Sigmoid colon (tissue), 4 donors: Measurements from ENCODE around the gene CNOT6.

ENCODE experiments used
- EP300 ChIP-seq, 4 donors: sonication (generic); formaldehyde crosslinking; IDR thresholded peaks; one replicate each; pipeline ENCODE4 v1.6.1; 2017; ENCODE audit warnings: antibody characterized with exemption in 4 of 4
- POLR2A ChIP-seq, 2 donors: fragments of 450-650 bp; IDR thresholded peaks; one replicate each; pipeline ENCODE4 v1.6.1; 2016; ENCODE audit warnings: antibody characterized with exemption in 2 of 2, mild to moderate bottlenecking in 2 of 2, moderate library complexity in 2 of 2
- POLR2AphosphoS5 ChIP-seq, 4 donors: sonication (generic); formaldehyde crosslinking; IDR thresholded peaks; one replicate each; pipeline ENCODE4 v1.6.1; 2017; ENCODE audit warnings: antibody characterized with exemption in 4 of 4
- TF ChIP-seq, protein P1 (sequence below), 4 experiments: fragments of 450-650 bp in 3 of 4; fragments of 200-600 bp in 1 of 4; IDR thresholded peaks; one replicate each; pipeline ENCODE4 v1.5.1; 2016 to 2019; ENCODE audit warnings: antibody characterized with exemption in 4 of 4, mild to moderate bottlenecking in 3 of 4, moderate library complexity in 2 of 4

DNA sequence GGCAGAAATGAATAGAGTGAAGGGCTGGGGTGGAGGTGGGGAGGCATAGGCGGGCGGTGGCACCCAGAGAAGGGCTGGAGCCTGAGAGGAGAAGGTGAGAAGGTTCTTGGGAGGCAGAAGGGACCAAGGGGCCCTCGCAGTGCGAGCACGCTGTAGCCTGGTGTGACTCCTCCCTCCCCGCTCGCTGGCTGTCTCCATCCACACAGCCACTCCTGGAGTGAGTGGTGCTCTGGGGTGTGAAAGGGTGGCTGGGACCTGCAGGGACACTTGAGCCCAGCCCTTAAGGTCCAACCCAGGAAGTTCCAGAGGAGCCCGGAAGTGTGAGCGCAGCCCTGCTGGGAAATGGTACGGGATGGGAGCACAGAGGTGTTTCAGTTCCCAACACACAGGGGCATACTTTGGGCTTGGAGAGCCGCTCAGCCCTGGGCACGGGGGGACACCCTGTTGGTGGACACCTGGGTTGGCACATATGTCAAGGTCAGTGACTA lies 106.4 kb downstream of the CNOT6 start:
- TF ChIP-seq, protein P1, sequence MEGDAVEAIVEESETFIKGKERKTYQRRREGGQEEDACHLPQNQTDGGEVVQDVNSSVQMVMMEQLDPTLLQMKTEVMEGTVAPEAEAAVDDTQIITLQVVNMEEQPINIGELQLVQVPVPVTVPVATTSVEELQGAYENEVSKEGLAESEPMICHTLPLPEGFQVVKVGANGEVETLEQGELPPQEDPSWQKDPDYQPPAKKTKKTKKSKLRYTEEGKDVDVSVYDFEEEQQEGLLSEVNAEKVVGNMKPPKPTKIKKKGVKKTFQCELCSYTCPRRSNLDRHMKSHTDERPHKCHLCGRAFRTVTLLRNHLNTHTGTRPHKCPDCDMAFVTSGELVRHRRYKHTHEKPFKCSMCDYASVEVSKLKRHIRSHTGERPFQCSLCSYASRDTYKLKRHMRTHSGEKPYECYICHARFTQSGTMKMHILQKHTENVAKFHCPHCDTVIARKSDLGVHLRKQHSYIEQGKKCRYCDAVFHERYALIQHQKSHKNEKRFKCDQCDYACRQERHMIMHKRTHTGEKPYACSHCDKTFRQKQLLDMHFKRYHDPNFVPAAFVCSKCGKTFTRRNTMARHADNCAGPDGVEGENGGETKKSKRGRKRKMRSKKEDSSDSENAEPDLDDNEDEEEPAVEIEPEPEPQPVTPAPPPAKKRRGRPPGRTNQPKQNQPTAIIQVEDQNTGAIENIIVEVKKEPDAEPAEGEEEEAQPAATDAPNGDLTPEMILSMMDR (IDR thresholded peaks at IDR 0.05): no peak
- TF ChIP-seq POLR2A (IDR thresholded peaks at IDR 0.05) (no peak), POLR2AphosphoS5 (IDR thresholded peaks at IDR 0.05) (no peak), EP300 (IDR thresholded peaks at IDR 0.05) (no peak)
